SKM-1 (cell line): ENCODE data around the gene APLP1.
A peak's percentile ranks its signal among the peaks of the same experiment; 100 is the strongest.
"Not testable (repeated sequence)": the region's sequence is repeated elsewhere in the genome, so short reads cannot be mapped to it uniquely, and the experiment has no call there.

ENCODE experiments used
- DNase-seq: peaks from one replicate; lab custom pipeline; 2025; ENCODE audit not compliant: unreplicated experiment; lab: John Stamatoyannopoulos, UW

Gene APLP1

DNA sequence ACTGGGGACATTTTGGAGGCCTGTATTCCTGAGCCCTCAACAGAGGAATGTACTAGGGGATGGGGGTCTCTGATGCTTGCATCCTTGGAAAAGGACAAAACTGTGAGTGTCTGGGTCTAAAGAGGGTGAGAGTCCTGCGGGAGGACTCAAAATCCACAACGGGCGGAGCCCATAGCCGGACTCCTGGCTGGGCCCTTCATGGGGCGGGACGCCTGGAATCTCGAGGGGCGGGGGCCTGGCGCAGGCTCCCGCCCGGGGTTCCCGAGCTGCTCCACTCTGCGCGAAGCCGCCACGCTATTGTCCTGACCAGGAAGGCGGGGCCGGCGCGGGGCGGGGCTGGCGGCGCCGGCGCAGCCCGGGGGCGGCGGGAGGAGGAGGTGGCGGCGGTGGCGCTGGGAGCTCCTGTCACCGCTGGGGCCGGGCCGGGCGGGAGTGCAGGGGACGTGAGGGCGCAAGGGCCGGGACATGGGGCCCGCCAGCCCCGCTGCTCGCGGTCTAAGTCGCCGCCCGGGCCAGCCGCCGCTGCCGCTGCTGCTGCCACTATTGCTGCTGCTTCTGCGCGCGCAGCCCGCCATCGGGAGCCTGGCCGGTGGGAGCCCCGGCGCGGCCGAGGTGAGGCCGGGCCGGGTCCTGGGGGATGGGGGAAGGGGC, at the start of gene APLP1:
APLP1 (plus strand) TSS at position 403 of the 651 bp plus-strand sequence; CDS start at position 466, 63 bp downstream.
- no peak for DNase-seq

DNA sequence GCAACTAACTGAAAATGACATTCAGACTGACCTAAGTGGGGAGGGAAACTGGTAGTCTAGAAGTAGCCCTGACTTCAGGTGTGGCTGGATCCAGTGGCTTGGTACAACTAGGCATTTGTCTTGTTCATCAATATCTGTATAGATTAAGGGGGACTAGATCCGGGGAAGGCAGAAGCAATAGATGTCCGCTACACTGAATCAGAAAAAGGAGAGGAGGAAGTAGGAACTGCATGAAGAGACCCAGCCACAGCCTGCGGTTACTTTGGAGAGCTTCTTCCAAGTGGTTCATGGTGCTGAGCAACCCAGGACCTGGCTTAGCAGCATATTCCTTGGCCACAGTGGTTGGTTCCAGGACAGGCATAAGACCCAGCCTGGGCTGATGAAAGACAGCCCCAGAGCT, 45.8 kb upstream of the APLP1 start:
- DNase-seq: peak; percentile 32

DNA sequence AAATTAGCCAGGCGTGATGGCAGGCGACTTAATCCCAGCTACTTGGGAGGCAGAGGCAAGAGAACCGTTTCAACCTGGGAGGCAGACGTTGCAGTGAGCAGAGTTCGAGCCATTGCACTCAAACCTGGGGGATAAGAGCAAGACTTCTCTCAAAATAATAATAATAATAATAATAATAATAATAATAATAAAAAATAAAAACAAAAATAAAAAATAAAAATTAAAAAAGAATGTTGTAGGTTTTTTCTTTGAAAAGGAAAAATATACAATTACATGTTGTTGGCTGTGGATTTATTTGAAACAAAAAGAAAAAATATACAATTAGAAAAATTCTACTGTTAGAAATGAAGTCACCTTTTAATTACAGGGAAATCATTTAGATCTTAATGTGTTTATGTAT, 44.2 kb upstream of the APLP1 start:
- no peak for DNase-seq

DNA sequence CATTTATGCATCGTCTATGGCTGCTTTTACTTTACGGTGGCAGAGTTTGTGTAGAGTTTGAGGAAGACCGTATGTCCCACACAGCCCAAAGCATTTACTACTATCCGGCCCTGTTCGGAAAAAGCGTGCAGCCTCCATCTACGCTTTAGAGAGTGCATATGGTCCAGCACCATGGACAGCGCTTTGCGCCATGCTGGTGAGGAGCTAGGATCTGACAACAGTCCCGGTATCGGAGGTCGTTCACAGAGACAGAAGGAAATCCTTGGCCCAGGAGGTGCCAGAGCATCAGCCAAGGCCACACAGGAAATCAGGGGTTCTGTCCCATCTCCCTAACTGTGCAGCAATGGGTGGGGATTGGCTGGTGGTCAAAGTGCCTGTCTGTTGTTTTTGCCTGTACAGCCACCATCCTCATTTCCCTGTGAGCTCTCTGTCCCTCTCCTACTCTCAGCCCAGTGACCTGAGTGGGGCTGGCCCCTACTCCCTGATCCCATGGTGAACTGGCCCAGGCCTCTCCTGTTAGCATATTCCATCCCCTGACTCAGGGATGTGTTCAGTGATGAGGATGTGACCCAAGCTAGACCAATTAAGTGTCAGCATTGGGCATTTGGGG, 39.6 kb upstream of the APLP1 start:
- no peak for DNase-seq

DNA sequence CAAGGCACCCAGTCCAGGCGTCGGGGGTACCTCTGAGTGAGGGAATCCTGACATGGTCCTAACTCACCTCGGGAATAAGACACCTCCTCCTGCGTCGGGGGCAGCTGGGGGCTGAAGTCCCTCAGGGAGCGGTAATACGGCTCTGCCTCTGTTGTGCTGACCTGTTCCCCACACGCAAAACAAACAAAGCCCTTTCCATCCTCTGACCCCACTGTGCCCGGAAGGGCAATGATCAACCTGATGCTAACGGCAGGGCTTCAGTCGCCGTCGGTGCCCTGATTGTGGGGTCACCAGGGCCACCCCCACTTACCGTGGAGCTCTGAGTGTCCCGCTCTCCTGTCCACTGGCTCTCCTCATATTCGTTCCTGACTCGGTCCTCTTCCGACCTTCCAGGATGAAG, 37.4 kb upstream of the APLP1 start:
- no peak for DNase-seq

DNA sequence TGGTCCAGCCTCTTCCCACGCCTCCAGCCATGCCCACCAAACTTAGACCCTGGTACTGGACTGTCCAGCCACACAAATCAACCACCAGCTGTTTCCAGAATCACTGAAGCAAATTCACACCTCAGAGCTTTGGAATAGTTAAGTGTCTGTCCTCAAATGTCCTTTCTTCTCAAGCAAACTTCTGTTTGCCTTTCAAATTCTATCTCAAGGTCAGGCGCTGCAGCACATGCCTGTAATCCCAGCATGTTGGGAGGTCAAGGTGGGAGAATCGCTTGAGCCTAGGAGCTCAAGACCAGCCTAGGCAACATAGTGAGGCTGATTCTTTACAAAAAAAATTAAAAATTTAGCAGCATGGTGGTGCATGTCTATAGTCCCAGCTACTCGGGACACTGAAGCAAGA, 36.3 kb upstream of the APLP1 start:
- no peak for DNase-seq

DNA sequence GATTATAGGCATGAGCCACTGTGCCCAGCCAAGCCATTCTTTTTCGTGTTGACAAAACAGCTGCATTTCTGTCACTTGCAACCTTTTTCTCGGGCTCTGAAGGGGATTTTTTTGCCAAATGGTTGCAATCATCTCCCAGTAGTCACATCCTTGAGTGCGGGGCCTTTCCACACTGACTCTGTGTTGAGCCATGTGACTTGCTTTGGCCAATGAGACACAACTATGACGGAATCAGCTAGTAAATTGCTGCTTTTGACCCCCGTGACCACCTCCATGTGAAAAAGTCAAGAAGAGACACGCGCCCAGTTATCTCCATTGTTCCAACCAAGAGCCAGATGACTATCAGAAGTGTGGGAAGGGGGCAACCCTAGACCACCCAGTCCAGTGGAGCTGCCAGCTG, 34.4 kb upstream of the APLP1 start:
- no peak for DNase-seq

DNA sequence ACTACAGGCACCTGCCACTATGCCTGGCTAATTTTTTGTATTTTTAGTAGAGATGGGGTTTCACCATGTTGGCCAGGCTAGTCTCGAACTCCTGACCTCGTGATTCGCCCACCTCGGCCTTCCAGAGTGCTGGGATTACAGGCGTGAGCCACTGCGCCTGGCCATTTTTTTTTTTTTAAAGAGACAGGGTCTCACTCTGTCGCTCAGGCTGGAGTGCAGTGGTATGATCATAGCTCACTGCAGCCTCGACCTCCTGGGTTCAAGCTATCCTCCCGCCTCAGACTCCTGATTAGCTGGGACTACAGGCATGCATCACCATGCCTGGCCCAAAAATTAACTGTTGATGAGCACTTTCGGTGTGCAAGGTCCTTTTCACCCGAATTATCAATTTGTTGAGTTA, 32.3 kb upstream of the APLP1 start:
- not testable (repeated sequence) for DNase-seq

DNA sequence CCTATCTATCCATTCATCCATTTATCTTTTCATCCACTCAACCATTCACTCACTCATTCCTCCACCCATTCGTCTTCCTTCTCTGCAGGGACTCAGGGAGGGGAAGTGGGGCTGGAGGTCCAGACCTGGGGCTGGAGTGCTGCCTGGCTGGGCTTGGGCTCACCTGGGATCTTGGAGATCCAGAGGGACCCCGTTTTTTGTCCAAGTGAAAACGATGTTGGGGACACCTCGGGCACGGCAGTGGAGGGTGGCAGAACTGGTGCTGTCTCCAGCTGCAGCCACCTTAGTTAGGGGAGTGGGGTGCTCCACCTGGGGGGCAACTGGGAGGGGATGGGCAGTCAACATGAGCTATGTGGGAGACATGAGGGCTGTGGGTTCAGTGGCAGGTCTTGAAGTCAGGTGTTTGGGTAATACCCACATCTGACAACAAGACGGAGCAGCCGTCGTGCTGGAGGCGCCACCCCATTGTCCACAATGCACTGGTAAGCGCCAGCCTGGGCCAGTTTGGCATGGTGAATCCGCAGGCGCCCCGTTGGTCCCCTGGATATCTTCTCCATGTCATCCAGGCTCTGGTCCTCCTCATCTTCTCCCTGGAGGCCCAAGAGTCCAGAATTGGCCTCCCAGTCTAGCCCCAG, 26.3 kb upstream of the APLP1 start:
- DNase-seq: no peak

DNA sequence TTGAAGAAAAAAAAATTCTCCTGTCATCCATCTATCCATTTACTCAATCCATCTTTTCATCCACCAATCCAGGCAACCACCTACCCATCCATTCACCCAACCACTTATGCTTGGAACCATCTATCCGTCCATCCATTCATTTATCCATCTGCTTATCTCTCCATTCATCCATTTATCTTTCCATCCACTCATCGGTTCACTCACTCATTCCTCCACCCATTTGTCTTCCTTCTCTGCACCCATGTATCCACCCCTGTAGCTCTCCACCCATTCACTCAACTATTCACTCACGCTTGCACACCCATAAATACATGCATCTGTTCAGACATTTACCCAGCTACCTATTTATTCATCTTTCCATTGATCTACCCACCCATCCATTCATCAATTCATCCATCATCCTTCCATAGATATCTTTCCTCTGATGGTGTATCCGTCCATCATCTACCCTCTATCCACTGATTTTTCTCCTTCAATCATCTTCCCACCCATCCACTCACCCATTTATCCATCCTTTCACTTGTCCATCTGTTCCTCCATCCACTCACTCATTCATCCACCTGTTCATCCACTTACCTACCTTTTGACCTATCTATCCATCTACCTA, 25.6 kb upstream of the APLP1 start:
- no peak for DNase-seq

DNA sequence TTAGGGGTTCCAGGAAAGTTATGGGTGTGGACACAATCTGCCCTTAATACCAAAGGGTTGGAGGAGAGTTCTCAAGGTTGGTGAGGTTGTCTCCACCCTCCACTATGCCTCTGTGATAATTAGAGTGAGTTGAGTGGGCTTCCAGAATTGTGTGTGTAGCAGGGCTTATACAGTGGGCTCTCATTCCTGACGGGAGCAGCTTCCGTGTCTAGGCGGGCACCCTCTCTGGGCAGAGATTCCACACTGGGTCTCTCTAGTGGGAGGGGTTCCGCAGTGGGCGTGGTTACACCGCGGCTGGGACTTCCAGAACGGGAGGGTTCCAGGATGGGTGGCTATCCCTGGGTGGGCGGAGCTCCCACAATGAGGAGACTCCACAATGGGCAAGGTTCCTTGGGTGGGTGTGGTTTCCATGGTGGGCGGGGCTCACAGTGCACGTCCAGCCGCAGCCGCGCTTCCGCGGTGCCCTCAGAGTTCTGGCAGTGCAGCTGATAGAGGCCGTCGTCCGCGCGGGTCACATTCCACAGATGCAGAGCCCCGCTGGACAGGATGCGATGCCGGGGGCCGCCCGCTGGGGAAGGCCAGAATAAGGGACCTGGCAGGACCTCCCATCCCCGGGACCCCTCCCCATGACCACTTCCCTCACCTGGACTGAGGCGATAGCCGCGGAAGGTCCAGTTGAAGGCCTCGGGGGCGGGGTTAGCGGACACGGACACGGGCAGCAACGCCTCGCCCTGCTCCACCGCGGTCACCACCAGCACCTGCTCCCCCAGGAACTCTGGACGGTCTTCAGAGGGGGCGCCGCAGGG, 24.5 kb upstream of the APLP1 start:
- DNase-seq: no peak

DNA sequence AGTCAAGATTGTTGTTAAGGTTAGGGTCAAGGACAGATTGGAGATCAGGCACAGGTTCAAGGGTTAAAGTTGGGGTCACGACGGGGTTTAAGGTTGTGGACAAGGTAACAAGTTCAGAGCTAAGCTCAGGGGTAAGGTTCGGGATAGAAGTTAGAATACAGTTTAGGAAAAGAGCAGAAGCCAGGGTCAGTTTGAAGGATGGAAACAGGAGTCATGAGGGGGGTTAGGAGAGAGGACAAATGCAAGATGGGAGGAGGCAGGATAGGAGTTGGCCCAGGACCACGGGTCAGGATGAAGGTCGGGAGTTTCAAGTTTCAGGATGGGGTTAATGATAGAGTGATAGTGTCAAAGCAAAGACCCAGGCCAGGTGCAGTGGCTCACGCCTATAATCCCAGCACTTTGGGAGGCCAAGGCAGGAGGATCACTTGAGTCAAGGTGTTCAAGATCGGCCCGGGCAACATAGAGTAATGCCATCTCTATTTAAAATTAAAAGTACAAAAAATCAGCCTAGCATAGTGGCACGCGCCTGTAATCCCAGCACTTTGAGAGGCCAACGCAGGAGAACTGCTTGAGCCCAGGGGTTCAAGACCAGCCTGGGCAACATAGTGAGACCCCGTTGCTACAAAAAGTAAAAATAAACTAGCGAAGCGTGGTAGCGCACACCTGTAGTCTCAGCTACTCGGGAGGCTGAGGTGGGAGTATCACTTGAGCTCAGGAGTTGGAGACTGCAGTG, 23.7 kb upstream of the APLP1 start:
- DNase-seq: no peak

DNA sequence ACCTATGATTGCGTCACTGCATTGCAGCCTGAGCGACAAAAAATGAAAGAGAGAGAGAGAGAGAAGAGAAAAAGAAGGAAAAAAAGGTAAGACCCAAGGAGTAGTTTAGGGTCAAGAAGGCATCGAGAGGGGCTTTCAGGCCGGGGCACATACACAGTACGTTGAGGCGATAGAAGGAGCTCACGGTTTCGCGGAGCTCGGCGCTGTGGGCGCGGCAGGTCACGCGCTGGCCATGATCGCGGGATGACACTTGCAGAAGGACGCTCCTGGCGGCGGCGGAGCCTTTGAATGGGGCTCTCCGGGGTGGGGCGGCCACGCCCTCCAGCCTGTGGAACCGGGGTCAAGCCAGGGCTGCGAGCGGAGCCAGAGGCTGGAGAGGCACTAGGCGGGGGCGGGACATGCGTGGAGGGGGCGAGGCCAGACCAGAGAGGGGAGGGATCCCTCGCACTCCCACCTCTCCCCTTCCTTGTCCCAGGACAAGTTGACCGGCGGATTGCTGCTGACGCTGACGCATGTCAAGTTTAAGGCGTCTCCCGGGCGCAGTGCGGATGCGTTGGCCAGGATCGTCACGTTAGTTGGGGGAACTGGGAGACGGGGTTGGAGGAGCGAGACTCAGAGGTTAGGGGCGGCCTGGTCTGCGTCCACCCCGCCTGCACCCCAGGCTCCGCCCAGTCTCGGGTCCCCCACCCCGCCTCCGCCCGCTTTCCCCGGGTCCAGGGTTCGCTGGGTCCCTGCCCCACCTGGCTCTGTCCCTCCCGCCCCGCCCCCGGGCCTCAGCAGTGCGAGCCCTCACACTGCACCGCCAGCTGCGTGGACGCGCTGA, 22.9 kb upstream of the APLP1 start:
- no peak for DNase-seq

DNA sequence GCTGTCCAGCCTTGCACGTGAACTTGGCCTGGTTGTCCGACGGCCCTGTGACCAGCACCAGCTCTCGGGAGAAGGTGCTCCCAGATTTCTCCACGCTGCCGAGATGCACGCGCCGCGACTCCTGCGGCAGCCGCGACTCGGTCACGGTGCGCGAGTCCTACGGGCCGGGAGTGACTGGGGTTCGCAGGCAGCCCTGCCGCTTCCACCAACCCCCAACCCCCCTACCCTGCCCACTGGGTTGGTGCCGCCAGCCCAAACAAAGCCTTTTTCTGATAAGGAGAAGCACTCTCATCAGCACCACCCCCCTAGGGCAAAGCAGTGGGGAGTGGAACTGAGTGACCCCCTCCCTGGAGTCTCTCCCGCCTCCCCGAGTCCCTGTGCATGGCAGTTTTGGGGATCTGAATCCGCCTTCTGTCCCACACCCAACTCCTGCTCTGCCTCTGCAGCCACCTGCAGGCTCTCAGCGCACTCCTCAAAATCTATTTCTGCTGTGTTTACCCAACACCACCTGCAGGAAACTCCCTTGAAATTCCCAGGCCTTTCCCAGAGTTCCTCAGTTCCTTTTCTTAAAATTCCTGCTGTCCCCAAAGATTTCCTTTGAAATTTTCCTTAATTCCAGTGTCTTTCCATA, 22.2 kb upstream of the APLP1 start:
- DNase-seq: no peak

DNA sequence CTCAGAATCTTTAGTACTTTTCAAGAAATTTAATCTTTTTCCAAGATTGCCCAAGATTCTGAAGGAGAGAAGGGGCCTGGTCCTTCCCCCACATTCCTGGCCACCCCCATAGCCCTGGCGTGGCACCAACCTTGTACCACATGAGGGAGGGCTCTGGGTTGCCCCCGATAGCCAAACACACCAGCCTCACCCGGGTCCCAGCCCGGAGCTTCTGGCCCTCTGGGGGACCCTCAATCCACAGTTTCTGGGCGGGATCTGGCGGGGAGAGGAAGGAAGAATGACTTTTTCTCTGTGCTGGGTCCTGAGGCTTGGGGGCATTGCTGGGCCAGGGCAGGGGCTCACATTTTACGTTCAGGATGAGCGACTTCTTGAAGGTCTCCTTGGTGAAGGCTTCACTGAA, 20.5 kb upstream of the APLP1 start:
- DNase-seq: no peak

DNA sequence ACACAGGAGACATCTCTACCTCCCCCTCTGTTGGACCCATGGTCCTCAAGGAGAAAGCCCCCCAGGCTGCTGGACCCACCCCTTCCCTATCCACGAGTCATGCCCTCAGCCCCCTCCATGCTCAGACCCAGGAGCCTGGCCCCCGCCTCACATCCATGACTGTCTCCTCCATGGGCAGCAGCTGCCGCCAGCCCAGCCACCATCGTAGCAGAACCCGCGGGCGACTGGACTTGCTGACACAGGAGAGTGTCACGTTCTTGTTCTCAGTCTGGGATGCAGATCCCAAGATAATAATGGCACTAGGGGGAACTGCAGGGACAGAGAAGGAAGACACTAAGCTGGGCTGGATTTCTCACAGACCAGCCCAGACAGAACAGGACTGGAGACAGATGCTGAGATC, 19.9 kb upstream of the APLP1 start:
- no peak for DNase-seq

DNA sequence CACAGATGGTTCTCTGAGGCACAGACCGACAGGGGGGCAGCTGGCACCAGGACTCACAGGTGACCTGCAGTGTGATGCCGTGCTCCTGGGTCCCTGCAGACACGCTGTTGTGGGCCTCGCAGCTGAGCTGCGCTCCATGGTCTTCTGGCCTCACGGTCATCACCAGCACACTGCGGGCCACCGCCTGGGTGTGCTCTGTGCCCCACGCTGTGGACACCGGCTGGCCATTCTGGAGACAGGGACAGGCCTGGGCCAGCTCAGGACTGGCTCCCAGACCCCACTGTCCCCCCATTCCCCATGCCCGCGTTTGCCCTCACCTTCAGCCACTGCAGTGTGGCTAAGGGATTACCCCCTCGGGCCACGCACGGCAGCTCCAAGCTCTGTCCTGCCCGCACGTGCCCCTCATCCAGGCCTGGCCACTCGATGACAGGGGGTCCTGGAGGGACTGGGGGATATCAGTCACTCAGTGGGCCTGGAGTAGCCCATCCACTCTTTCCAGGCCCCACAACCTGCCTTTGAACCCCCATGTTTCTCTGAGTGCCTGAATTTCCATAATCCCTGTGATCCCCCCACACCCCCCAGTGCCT, 19.4 kb upstream of the APLP1 start:
- no peak for DNase-seq

DNA sequence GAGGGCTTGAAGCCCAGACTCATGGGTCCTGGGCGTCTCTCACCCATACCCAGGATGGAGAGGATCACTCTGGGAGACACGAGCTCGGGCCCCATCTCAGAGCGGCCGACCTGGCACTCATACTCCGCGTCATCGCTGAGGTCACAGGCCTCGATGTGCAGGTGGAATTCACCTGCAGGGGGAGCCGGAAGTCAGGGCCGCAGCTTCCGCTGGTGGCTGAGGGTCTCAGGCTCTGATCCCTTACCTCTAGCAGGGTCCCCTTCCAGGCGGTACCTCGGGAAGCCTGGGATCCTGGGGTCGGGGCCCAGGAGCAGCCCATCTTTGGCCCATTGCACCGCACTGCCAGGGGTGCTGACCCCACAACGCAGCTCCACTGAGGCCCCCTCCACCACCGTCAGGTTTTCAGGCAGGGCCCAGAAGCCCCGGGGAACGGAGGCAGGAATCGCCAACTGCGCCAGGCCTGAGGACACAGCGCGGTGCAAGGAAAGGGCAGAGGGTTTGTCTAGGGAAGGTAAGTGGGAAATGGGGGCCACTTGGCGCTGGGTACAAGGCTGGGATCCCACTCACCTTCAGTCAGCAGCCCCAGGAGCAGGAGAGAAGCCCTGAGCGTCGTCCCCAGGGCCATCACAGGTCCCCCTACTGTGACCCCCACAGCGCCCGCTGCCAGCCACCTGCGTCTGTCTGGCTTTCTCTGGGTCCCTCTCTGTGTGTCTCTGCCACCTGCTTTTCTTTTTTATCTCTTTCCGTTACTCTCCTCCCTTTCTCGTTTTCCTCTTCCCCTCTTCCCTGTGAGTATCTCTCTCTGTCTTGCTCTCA, 17.0 kb upstream of the APLP1 start:
- no peak for DNase-seq
